Colon (tissue), 2 donors: ENCODE data around the gene BFAR.
"Not testable (repeated sequence)": the region's sequence is repeated elsewhere in the genome, so short reads cannot be mapped to it uniquely, and the experiment has no call there.

Experiments used
- FAIRE-seq: peaks from 2 replicates; lab custom pipeline; 2012; peaks lifted over from hg19 to GRCh38; lab: Jason Lieb, UNC
- donor health status: control.
- donor health status: control.

Gene BFAR

GRCh38 chr16:14636179-14636950 is 3.6 kb downstream of the BFAR start:
- not testable (repeated sequence) for FAIRE-seq

- FAIRE-seq: not testable (repeated sequence)
Measured at GRCh38 chr16:14636951-14637240, 4.1 kb downstream of the BFAR start.

GRCh38 chr16:14640538-14640937 is 7.8 kb downstream of the BFAR start:
- FAIRE-seq: no peak

DNA sequence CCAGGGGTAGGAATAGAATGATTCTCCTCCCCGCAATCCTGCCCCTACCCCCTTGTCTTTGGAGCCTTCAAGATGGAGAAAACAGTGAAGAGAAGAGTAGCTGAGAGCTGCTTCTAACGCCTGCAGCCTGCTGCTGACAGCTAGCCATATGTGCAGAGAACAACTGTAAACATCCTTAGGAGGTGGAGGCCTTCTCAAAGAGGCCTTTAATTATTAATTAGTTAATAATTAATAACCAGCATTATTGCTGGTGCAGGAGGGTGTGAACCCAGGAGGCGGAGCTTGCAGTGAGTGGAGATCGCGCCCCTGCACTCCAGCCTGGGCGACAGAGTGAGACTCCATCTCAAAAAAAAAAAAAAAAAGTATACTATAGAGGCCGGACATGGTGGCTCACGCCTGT is 8.5 kb downstream of the BFAR start:
- FAIRE-seq: no peak

DNA sequence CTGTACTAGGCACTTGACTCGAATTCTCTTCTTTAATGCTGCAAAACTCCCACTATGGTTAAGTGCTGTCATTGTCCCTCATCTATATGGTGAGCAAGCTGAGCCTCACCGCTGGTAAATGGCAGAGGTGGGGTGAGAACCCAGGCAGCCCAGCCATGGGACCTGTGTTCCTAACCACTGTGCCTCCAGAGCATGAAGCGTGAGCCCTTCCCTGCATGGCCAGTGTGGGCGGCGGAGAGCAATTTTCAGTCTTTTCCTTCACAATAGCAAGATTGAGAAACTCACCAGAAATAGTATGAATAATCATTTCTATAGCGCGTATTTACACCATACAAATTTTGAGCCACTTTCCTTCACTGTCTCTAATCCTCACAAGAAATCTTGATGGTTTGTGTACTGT is 9.2 kb downstream of the BFAR start:
- FAIRE-seq: no peak

DNA sequence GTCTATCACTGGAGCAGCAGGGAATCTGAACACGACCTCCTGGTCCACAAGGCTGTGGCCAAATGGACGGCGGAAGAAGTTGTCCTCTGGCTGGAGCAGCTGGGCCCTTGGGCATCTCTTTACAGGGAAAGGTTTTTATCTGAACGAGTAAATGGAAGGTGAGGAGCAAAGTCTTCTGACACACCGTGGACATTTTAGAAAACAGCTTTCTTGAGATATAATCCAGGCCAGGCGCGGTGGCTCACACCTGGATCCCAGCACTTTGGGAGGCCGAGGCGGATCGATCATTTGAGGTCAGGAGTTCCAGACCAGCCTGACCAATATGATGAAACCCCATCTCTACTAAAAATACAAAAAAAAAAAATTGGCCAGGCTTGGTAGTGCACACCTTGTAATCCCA is 17.1 kb downstream of the BFAR start:
- no peak for FAIRE-seq

DNA sequence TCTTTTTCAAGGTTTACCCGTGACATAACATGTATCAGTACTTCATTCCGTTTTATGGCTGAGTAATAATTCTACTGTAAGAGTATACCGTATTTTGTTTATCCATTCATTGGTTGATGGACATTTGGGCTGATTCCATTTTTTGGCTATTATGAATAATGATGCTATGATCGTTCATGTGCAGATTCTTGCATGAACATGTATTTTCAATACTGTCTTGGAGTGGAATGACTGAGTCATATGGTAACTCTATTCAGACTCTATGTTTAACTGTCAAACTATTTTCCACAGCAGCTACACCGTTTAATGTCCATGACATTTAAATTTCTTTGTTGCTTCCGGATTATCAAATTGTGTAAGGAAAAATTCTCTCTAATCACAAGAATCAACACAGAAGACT is 17.9 kb downstream of the BFAR start:
- no peak for FAIRE-seq

DNA sequence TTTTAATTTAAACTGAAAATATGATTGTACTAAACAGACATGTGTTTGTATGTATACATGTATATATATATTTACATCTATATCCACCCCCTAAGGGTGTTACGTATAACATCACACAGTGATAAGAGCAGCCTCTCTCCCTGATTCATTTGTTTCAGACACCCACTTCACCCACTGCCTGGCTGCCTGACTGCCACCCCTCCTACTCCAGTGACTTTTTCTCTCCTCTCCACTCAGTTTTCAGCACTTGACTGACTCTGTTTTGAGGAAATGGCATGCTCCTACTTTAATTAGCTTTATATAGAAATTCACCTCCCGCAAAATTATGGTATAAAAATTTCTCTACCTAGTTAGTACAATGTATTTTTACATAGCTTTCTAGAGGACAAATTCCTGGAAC is 20.0 kb downstream of the BFAR start:
- FAIRE-seq: no peak

- FAIRE-seq: no peak
Measured at GRCh38 chr16:14658063-14658462, 25.3 kb downstream of the BFAR start.

GRCh38 chr16:14667347-14668266 is 34.9 kb downstream of the BFAR start:
- FAIRE-seq: no peak

DNA sequence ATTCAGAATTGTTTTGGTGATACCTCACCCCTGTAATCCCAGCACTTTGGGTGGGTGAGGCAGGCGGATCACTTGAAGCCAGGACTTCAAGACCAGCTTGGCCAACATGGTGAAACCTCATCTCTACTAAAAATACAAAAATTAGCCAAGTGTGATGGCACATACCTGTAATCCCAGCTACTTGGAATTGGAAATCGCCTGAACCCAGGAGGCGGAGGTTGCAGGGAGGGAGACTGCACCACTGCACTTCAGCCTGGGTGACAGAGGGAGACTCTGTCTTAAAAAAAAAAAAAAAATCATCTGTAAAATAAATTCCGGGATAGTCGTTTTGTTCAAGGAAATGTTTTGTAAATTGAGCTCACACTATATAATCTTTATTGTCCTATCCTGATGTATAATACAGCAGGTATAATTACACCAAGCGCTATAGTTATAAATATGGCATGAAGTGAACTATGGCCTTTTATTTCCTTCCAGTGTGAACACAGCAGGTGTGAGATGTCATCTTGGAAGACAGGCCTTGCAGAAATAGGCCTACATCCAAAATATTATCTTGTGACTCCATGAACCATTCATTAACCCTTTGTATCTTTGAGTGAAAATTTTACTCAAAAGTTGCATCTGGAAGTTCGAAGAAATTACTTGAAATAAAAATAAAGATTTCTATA is 35.9 kb downstream of the BFAR start:
- FAIRE-seq: no peak

GRCh38 chr16:14669776-14670175 is 37.0 kb downstream of the BFAR start:
- no peak for FAIRE-seq

DNA sequence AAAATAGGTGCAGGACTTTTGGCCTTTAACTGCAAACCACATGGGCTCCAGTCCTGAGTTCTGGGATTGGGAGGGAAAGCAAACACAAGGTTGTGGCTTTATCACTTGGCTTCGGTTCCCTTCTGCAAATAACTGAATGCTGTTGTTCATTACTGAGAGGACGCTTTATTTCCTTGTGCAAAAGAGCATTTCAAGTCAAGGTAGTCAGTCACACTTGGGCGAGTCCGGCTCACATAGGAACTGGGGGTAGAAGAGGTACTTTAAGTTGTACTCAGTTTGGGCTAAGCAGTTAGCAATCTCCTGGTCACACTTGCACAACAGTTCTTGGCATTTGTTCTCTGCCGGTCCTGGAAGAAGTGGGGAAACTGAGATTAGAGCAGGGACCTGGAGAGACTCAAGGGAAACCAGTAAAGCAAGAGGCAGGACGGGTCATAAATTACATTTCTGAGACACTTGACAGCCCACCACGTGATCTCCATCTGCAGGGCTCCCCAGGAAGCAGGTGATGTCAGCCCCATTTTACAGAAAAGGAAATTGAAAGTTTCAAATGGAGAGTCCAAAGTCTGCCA is 39.7 kb downstream of the BFAR start:
- no peak for FAIRE-seq

- FAIRE-seq: no peak
Measured at GRCh38 chr16:14676633-14677032, 43.9 kb downstream of the BFAR start.

DNA sequence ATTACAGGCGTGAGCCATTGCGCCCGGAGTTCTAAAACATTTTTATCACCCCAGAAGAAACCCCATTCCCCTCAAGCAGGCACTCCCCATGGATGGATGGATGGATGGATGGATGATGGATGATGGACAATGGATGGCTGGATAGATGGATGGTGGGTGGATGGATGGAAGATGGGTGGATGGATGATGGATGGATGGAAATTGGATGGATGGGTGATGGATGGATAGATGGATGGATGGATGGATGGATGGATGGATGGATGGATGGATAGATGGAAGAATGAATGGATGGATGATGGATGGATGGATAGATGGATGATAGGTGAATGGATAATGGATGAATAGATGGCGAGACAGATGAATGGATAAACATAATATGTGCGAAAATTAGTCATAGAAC is 44.9 kb downstream of the BFAR start:
- FAIRE-seq: no peak

DNA sequence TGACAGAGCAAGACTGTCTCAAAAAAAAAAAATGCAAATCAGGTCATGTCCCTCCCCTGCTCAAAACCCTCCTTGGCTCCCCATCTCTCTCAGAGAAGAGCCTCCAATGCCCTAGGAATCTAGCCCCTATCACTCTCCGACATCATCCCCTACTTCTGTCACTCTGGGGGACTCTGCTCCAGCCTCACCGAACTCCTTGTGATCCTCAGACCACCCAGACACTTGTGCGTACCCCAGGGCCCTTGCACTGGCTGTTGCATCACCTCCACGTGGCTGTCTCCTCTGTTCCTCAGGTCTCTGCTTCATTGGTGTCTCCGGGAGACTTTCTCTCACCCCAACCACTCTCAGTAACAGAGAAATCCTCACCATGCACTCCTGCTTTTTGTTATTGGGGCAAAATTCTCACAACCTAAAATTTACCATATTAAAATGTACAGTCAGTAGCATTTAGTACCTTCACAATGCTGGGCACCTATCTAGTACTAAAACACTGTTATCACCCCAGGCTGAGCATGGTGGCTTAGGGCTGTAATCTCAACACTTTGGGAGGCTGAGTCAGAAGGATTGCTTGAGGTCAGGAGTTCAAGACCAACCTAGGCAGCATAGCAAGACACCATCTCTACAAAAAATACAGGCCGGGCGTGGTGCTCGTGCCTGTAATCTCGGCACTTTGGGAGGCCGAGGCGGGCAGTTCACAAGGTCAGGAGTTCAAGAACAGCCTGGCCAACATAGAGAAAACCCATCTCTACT is 46.2 kb downstream of the BFAR start:
- FAIRE-seq: no peak

GRCh38 chr16:14680396-14680795 is 47.6 kb downstream of the BFAR start:
- not testable (repeated sequence) for FAIRE-seq

GRCh38 chr16:14681115-14681514 is 48.4 kb downstream of the BFAR start:
- FAIRE-seq: no peak

DNA sequence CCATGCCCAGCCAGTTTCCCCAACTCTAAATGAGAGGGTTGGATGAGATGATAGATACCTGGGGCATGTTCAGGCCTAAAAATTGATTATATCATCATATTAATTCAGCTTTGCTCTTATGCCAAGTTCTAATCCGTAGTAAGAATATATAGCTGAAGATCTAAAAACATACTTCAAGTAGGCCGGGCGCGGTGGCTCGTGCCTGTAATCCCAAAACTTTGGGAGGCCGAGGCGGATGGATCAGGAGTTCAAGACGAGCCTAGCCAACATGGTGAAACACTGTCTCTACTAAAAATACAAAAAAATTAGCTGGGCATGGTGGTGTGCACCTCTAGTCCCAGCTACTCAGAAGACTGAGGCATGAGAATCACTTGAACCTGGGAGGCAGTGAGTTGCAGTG is 49.4 kb downstream of the BFAR start:
- no peak for FAIRE-seq

- FAIRE-seq: not testable (repeated sequence)
Measured at GRCh38 chr16:14685870-14686793, 53.4 kb downstream of the BFAR start.

DNA sequence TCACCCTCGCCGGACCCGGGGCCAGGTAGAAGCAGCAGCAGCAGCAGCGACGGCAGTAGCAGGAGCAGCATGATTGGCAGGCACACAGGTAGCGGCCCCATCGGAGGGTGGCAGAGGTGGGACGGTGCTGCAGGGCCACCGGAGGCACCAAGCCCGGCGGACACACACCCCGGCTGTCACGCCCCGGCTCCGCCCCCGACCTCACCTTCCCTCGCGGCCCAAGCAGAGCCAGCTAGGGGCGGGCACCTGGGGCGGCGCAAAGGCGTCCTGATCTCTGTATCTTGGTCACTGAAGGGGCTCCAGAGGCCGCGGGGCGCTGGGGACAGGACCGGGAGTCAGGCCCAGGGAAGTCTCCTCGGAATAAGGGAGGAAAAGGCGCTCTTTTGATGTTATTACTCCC is 61.4 kb downstream of the BFAR start, which contains the start of gene PLA2G10:
PLA2G10 (minus strand) TSS at position 180 of the 400 bp plus-strand sequence; CDS start at position 101, 79 bp downstream.
- not testable (repeated sequence) for FAIRE-seq
